Osteoblast (primary cell): ENCODE measurements around the gene SLC6A6. TPM values are rescaled to one million over a fixed set of nuclear protein-coding genes. Genes with fewer than 3 reads are reported as not detected.
A peak's percentile ranks its signal among the peaks of the same experiment; 100 is the strongest.

Experiments
- DNase-seq: peaks from one replicate; pipeline ENCODE4 v3.0.0; 2011; ENCODE audit warnings: low spot score, mixed read lengths; ENCODE audit not compliant: insufficient read length; ENCODE audit errors: missing footprints
- H2AFZ ChIP-seq: 2 replicates; pipeline ENCODE4 v1.6.0; 2011; ENCODE audit warnings: mild to moderate bottlenecking, low read length
- H3K27ac ChIP-seq: 2 replicates; pipeline ENCODE4 v1.5.1; 2011; ENCODE audit warnings: mild to moderate bottlenecking, low read depth, low read length, moderate library complexity
- H3K27me3 ChIP-seq: 2 replicates; pipeline ENCODE4 v1.6.0; 2012; ENCODE audit warnings: mild to moderate bottlenecking, control low read depth, inconsistent platforms, low read length, moderate library complexity; ENCODE audit not compliant: insufficient read depth
- H3K36me3 ChIP-seq: 2 replicates; pipeline ENCODE4 v1.5.1; 2011; ENCODE audit warnings: mild to moderate bottlenecking, low read length, control low read depth, moderate library complexity; ENCODE audit not compliant: insufficient read depth
- H3K4me1 ChIP-seq: 2 replicates; pipeline ENCODE4 v1.5.1; 2011; ENCODE audit warnings: mild to moderate bottlenecking, low read length, control low read depth, moderate library complexity; ENCODE audit not compliant: insufficient read depth
- H3K4me2 ChIP-seq: 2 replicates; pipeline ENCODE4 v1.6.0; 2011; ENCODE audit warnings: mild to moderate bottlenecking, low read length; ENCODE audit not compliant: insufficient read depth
- H3K4me3 ChIP-seq: fragments of 200-600 bp; sonication (generic); 3 replicates; pipeline ENCODE4 v1.5.1; 2012; ENCODE audit warnings: mild to moderate bottlenecking, low read length, inconsistent platforms; ENCODE audit not compliant: insufficient read depth
- H3K79me2 ChIP-seq: 2 replicates; pipeline ENCODE4 v1.6.0; 2012; ENCODE audit warnings: mild to moderate bottlenecking, low read length, control low read depth, inconsistent platforms; ENCODE audit not compliant: insufficient read depth
- H3K9me3 ChIP-seq: 2 replicates; pipeline ENCODE4 v1.5.1; 2011; ENCODE audit warnings: low read depth, low read length, control low read depth
- H4K20me1 ChIP-seq: 2 replicates; pipeline ENCODE4 v1.6.0; 2012; ENCODE audit warnings: mild to moderate bottlenecking, low read length, control low read depth; ENCODE audit not compliant: insufficient read depth
- total RNA-seq: library from RNA; depleted of rRNA; stranded (reverse); fragments of >200 nt; gene quantifications from 2 replicates; pipeline ENCODE4 v1.2.3, GENCODE V29; 2012
- TF ChIP-seq, protein P1 (sequence below): IDR thresholded peaks from 2 replicates; pipeline ENCODE4 v1.5.1; 2011; ENCODE audit warnings: mild to moderate bottlenecking, low read depth, low read length, moderate library complexity; ENCODE audit errors: extremely low read depth

Gene SLC6A6
- total RNA-seq, 1 donor: 86.5 TPM

GRCh38 chr3:14398797-14399106 lies 3.7 kb upstream of the SLC6A6 start:
- no peaks in the 10 kb centered on the region for H3K9me3 ChIP-seq
- DNase-seq: peak; percentile 83
- no peaks in the 10 kb centered on the region for H3K36me3 ChIP-seq
- TF ChIP-seq, protein P1, sequence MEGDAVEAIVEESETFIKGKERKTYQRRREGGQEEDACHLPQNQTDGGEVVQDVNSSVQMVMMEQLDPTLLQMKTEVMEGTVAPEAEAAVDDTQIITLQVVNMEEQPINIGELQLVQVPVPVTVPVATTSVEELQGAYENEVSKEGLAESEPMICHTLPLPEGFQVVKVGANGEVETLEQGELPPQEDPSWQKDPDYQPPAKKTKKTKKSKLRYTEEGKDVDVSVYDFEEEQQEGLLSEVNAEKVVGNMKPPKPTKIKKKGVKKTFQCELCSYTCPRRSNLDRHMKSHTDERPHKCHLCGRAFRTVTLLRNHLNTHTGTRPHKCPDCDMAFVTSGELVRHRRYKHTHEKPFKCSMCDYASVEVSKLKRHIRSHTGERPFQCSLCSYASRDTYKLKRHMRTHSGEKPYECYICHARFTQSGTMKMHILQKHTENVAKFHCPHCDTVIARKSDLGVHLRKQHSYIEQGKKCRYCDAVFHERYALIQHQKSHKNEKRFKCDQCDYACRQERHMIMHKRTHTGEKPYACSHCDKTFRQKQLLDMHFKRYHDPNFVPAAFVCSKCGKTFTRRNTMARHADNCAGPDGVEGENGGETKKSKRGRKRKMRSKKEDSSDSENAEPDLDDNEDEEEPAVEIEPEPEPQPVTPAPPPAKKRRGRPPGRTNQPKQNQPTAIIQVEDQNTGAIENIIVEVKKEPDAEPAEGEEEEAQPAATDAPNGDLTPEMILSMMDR: no peak
- no peak overlapping the region for H3K4me2 ChIP-seq
- peaks cover 8% of the 10 kb centered on the region for H3K79me2 ChIP-seq
- no peaks in the 10 kb centered on the region for H3K4me1 ChIP-seq
- H3K27me3 ChIP-seq: no peaks in the 10 kb centered on the region
- H3K4me3 ChIP-seq: no peak overlapping the region
- peaks cover 8% of the 10 kb centered on the region for H4K20me1 ChIP-seq
- no peak overlapping the region for H3K27ac ChIP-seq
- no peak overlapping the region for H2AFZ ChIP-seq

DNA sequence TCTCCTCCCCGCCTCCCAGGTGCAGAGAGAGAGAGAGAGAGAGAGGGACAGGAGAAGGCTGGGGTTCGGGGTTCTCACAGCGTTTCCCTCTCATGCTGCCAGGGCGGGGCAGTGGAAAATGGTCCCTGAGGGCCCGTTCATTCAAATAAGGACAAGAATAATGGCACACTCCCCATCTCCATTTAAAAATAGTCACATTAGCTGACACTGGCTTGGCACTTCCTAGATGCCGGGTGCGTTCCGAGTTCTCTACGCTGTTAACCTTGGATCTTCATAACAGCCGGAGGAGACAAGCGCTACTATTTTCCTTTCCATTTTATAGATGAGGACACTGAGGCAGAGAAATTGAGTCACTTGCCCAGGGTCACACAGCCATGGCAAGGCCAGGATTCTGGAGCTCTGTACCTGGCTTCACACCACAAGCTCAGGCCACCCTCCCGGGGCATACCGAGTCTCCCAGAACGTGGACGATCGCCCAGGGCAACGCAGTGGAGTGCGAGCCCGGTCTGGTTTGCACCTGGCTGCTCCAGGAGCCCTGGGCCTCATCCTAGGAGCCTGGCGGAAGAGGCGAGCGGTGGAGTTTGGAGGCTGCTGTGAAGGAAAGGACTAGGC lies 608 bp upstream of the SLC6A6 start:
- peak overlapping the region; percentile 77 for H3K4me3 ChIP-seq
- TF ChIP-seq, protein P1: no peak
- DNase-seq: no peak
- H2AFZ ChIP-seq: peak overlapping the region; percentile 68
- H3K4me2 ChIP-seq: peak overlapping the region; percentile 68
- H4K20me1 ChIP-seq: peaks cover 32% of the 10 kb centered on the region
- H3K9me3 ChIP-seq: no peaks in the 10 kb centered on the region
- peaks cover 39% of the 10 kb centered on the region for H3K79me2 ChIP-seq
- no peak overlapping the region for H3K27ac ChIP-seq
- no peaks in the 10 kb centered on the region for H3K36me3 ChIP-seq
- no peaks in the 10 kb centered on the region for H3K27me3 ChIP-seq
- H3K4me1 ChIP-seq: peaks cover 20% of the 10 kb centered on the region

DNA sequence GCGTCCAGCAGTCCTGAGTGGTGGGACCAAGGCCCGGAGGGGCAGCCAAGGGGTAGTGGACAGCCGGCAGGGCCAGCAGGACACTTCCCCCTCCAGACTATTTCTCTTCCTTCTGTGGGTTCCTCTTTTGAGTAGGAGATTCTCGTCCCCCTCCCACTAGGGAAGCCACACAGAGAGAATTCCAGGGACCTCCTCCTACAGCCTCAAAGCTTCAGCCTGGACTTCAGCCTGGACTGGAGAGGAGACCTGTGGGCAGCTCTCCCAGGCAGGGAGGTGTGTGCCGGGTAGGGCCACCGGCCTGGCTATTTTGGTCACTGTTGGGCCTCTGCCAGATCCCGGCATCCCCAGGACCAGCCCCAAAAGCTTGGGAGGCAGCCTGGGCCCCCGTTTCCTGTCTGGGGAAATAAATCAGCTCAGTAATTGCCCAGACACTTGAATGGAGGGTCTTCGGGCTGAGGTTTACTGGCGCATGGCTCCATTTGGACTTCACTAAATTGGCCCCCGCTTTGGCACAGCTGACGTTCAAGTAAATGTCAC lies 1.3 kb downstream of the SLC6A6 start:
- Histone ChIP-seq H2AFZ (peak overlapping the region; percentile 19), H3K4me1 (peaks cover 20% of the 10 kb centered on the region), H3K36me3 (peaks cover 6% of the 10 kb centered on the region), H3K27ac (peak overlapping the region; percentile 68), H3K9me3 (no peaks in the 10 kb centered on the region), H3K4me2 (peak overlapping the region; percentile 96), H3K4me3 (peak overlapping the region; percentile 77), H4K20me1 (peaks cover 32% of the 10 kb centered on the region), H3K27me3 (no peaks in the 10 kb centered on the region), H3K79me2 (peaks cover 56% of the 10 kb centered on the region)
- DNase-seq: peak; percentile 90
- TF ChIP-seq, protein P1: no peak

DNA sequence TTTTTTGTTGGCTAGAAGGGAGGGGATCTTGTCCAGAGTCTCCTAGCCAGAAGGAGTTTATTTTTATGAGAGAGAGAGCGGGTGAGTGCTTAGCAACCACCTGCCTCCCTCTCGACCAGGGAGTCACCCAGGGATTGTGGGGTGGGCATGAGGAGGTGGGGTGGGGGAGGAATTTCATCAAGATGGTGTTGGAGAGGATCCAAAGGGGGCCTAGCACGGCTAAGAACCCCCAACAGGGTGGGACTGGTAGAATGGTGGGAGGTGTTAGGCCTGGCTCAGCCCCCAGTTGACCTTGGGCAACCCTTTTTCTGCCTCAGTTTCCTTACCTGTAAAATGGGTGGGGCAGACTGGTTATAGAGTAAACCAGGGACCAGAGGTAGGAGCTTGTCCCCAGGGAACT lies 1.8 kb downstream of the SLC6A6 start:
- peaks cover 22% of the 10 kb centered on the region for H3K4me1 ChIP-seq
- H3K27ac ChIP-seq: peak overlapping the region; percentile 68
- peaks cover 59% of the 10 kb centered on the region for H3K79me2 ChIP-seq
- H2AFZ ChIP-seq: no peak overlapping the region
- DNase-seq: peak; percentile 52
- H3K4me2 ChIP-seq: peak overlapping the region; percentile 96
- H3K4me3 ChIP-seq: peak overlapping the region; percentile 77
- no peaks in the 10 kb centered on the region for H3K27me3 ChIP-seq
- TF ChIP-seq, protein P1: no peak
- H3K9me3 ChIP-seq: no peaks in the 10 kb centered on the region
- peaks cover 32% of the 10 kb centered on the region for H4K20me1 ChIP-seq
- H3K36me3 ChIP-seq: peaks cover 6% of the 10 kb centered on the region
